Endodermal cell (in vitro differentiated cells): ENCODE results near the gene NOD1. TPM values are rescaled to one million over a fixed set of nuclear protein-coding genes. Genes with fewer than 3 reads are reported as not detected.

Experiments
- DNase-seq: peaks from one replicate; pipeline ENCODE4 v3.0.0-alpha.2; 2017
- H3K27ac ChIP-seq: 2 replicates; pipeline ENCODE4 v1.5.1; 2013; ENCODE audit warnings: mild to moderate bottlenecking, low read depth, low read length, moderate library complexity
- H3K27me3 ChIP-seq: 2 replicates; pipeline ENCODE4 v1.6.1; 2013; ENCODE audit warnings: mild to moderate bottlenecking, low read length, moderate library complexity; ENCODE audit not compliant: insufficient read depth, control insufficient read depth, poor library complexity, severe bottlenecking
- H3K36me3 ChIP-seq: 2 replicates; pipeline ENCODE4 v1.7.0; 2013; ENCODE audit warnings: mild to moderate bottlenecking, low read length, moderate library complexity; ENCODE audit not compliant: control insufficient read depth, insufficient read depth
- H3K4me1 ChIP-seq: one replicate; pipeline ENCODE4 v1.7.0; 2013; ENCODE audit warnings: low read length; ENCODE audit not compliant: control insufficient read depth, insufficient read depth
- H3K4me3 ChIP-seq: 2 replicates; pipeline ENCODE4 v1.5.1; 2013; ENCODE audit warnings: mild to moderate bottlenecking, low read length, moderate library complexity
- H3K9ac ChIP-seq: 2 replicates; pipeline ENCODE4 v1.6.1; 2013; ENCODE audit warnings: mild to moderate bottlenecking, low read length, moderate library complexity; ENCODE audit not compliant: poor library complexity, severe bottlenecking; ENCODE audit errors: extremely low read depth
- H3K9me3 ChIP-seq: 2 replicates; pipeline ENCODE4 v1.6.1; 2013; ENCODE audit warnings: mild to moderate bottlenecking, low read length, moderate library complexity; ENCODE audit not compliant: control insufficient read depth
- H3K27ac Mint-ChIP-seq: 2 replicates; pipeline ENCODE4 v1.8.0; 2020; ENCODE audit warnings: mixed read lengths
- H3K27me3 Mint-ChIP-seq: 2 replicates; pipeline ENCODE4 v1.8.0; 2021; ENCODE audit warnings: mild to moderate bottlenecking, mixed read lengths; ENCODE audit not compliant: insufficient read depth
- H3K36me3 Mint-ChIP-seq: 2 replicates; pipeline ENCODE4 v1.8.0; 2020; ENCODE audit warnings: low read depth, mixed read lengths
- H3K4me1 Mint-ChIP-seq: 2 replicates; pipeline ENCODE4 v1.8.0; 2020; ENCODE audit warnings: mixed read lengths
- H3K4me3 Mint-ChIP-seq: 2 replicates; pipeline ENCODE4 v1.8.0; 2020; ENCODE audit warnings: mild to moderate bottlenecking, moderate library complexity, mixed read lengths
- H3K9me3 Mint-ChIP-seq: 2 replicates; pipeline ENCODE4 v1.8.0; 2020; ENCODE audit warnings: mild to moderate bottlenecking, mixed read lengths
- WGBS, 2 experiments: methylation state at CpG; one replicate each; pipeline versions ENCODE4 v1.1.5 to v1.1.7; 2013; ENCODE audit warnings: missing lambda C conversion rate in 2 of 2, mixed read lengths in 1 of 2; ENCODE audit not compliant: insufficient coverage in 1 of 2, insufficient read length in 1 of 2; 5-methylcytosine and 5-hydroxymethylcytosine counted together
- total RNA-seq, 2 donors: library from RNA; stranded (reverse); fragmentation: NEBNext Ultra II Directional in 1 of 2; extraction: Animal tissue kit (Norgen Biotek cat#: 25700) in 1 of 2; gene quantifications; 2 replicates in 1 of 2; 3 replicates in 1 of 2; pipeline ENCODE4 v1.2.1, GENCODE V29; 2021
- TF ChIP-seq, protein P1 (sequence below): fragments of 200-600 bp; sonication (generic); conservative IDR thresholded peaks from 2 replicates; pipeline ENCODE4 v1.5.0; 2021; ENCODE audit warnings: antibody characterized with exemption, mild to moderate bottlenecking

Gene NOD1
- total RNA-seq, 2 donors from 2014 or later: 3.3 to 3.4 TPM

DNA sequence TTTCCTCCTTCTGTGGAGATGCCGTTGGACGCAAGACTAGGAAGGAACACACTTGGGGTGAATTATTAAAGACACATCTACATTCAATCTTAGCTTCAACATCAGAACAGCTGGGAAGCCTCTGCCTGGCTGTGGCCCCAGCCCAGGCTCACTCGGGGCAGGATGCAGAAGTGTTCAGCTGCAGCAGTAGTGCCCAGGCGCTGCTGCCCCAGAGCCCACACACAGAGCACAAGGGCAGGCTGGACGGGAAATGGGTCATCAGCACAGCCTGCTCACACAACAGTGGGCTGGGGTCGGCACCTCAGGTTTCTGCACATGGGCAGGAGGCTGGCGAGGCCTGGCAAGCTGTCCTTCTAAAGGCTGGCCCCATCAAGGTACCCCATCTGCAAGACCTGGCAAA lies 42.5 kb downstream of the NOD1 start:
- no peak overlapping the region for H3K4me3 Mint-ChIP-seq
- peaks cover 4% of the 10 kb centered on the region for H3K27me3 Mint-ChIP-seq
- DNase-seq: no peak
- peaks cover 18% of the 10 kb centered on the region for H3K36me3 Mint-ChIP-seq
- Histone ChIP-seq H3K4me1 (peaks cover 4% of the 10 kb centered on the region), H3K27ac (no peak overlapping the region), H3K9me3 (no peaks in the 10 kb centered on the region), H3K9ac (no peak overlapping the region), H3K27me3 (no peaks in the 10 kb centered on the region), H3K4me3 (no peak overlapping the region), H3K36me3 (no peaks in the 10 kb centered on the region)
- TF ChIP-seq, protein P1, sequence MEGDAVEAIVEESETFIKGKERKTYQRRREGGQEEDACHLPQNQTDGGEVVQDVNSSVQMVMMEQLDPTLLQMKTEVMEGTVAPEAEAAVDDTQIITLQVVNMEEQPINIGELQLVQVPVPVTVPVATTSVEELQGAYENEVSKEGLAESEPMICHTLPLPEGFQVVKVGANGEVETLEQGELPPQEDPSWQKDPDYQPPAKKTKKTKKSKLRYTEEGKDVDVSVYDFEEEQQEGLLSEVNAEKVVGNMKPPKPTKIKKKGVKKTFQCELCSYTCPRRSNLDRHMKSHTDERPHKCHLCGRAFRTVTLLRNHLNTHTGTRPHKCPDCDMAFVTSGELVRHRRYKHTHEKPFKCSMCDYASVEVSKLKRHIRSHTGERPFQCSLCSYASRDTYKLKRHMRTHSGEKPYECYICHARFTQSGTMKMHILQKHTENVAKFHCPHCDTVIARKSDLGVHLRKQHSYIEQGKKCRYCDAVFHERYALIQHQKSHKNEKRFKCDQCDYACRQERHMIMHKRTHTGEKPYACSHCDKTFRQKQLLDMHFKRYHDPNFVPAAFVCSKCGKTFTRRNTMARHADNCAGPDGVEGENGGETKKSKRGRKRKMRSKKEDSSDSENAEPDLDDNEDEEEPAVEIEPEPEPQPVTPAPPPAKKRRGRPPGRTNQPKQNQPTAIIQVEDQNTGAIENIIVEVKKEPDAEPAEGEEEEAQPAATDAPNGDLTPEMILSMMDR: no peak
- no peak overlapping the region for H3K27ac Mint-ChIP-seq
- H3K9me3 Mint-ChIP-seq: peaks cover 16% of the 10 kb centered on the region
- WGBS, 2 experiments: 91 to 100% methylated on average over 2 to 7 of the region's 7 CpGs
- H3K4me1 Mint-ChIP-seq: peaks cover 17% of the 10 kb centered on the region

DNA sequence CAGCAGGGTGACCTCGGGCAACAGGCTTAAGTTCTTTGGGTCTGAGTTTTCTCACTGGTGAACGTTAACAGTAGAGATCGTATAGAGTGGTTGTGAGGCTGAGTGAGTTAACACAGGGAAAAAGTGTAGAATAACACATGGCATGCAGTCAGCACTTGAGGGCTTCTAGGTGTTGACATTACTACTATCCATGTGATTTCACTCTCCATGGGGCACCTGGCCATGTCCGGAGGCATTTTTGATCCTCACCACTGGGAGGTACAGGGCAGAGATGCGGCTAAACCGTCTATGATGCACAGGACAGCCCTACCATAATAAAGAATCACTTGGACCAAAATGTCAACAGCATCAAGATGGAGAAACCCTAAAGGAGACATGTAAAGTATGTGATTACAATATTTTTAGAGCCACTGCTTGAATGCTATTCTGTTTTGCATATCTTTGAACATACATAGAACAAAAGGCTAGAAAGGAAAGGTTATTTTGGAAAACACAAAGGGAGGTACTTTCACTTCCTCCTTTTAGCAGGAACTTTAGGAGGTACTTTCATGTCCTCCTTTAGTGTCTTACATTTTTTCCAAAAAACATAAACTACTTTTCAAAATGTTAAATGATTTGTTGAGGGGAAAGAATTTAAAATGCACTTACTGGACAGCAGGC lies 44.3 kb downstream of the NOD1 start:
- Histone ChIP-seq H3K27ac (no peak overlapping the region), H3K4me3 (no peak overlapping the region), H3K36me3 (no peaks in the 10 kb centered on the region), H3K9ac (no peak overlapping the region), H3K4me1 (peaks cover 4% of the 10 kb centered on the region), H3K27me3 (no peaks in the 10 kb centered on the region), H3K9me3 (no peaks in the 10 kb centered on the region)
- Mint-ChIP-seq H3K27me3 (peaks cover 4% of the 10 kb centered on the region), H3K4me1 (peaks cover 17% of the 10 kb centered on the region), H3K4me3 (no peak overlapping the region), H3K36me3 (peaks cover 18% of the 10 kb centered on the region), H3K9me3 (peaks cover 16% of the 10 kb centered on the region), H3K27ac (no peak overlapping the region)
- 90 to 91% methylated on average over 6 of the region's 6 CpGs for WGBS, 2 experiments
- DNase-seq: no peak
- TF ChIP-seq, protein P1: peak; percentile 22

DNA sequence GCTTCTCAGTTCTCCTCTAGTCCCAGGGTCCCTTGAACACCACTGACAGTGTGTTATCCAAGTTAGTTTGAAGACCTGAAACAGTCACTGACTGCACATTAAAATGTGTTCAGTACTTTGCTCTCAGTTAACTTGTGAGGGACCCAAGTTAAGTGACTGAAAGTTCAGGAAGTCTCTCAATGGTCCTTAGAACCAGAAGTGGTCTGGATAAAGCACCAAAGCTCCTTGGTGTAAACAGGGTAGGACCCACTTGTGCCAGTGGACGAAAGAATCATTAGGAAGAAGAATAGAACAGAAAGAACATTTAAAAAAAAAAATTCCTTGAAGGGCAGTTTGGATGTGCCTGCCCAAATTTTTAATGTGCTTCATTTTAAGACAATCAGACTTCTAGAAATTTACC lies 45.1 kb downstream of the NOD1 start:
- WGBS, 2 experiments: 78% methylated on average over 1 of the region's 1 CpG; no CpG with 5 or more reads in 1 of the 2 experiments
- H3K27me3 ChIP-seq: no peaks in the 10 kb centered on the region
- Mint-ChIP-seq H3K9me3 (peaks cover 10% of the 10 kb centered on the region), H3K27ac (no peak overlapping the region), H3K4me3 (no peak overlapping the region), H3K4me1 (peaks cover 17% of the 10 kb centered on the region), H3K36me3 (peaks cover 13% of the 10 kb centered on the region), H3K27me3 (peaks cover 4% of the 10 kb centered on the region)
- TF ChIP-seq, protein P1: no peak
- H3K27ac ChIP-seq: no peak overlapping the region
- H3K9me3 ChIP-seq: no peaks in the 10 kb centered on the region
- no peak for DNase-seq
- peaks cover 4% of the 10 kb centered on the region for H3K4me1 ChIP-seq
- no peak overlapping the region for H3K9ac ChIP-seq
- no peak overlapping the region for H3K4me3 ChIP-seq
- H3K36me3 ChIP-seq: no peaks in the 10 kb centered on the region
